OCI-M1 (cell line): ENCODE measurements around the gene SHISAL2A.

Experiments used
- DNase-seq: peaks from one replicate; lab custom pipeline; 2025; lab: John Stamatoyannopoulos, UW

SHISAL2A gene

GRCh38 chr1:52621950-52622349, 11.0 kb upstream of the SHISAL2A start:
- no peak for DNase-seq

- no peak for DNase-seq
Measured at GRCh38 chr1:52623812-52624211, 9.2 kb upstream of the SHISAL2A start.

- no peak for DNase-seq
Measured at GRCh38 chr1:52627028-52627427, 5.9 kb upstream of the SHISAL2A start.

- no peak for DNase-seq
Measured at GRCh38 chr1:52628614-52629324, 4.2 kb upstream of the SHISAL2A start.

GRCh38 chr1:52629325-52629643, 3.7 kb upstream of the SHISAL2A start:
- no peak for DNase-seq

GRCh38 chr1:52629667-52630066, 3.3 kb upstream of the SHISAL2A start:
- no peak for DNase-seq

- no peak for DNase-seq
Measured at GRCh38 chr1:52631759-52632331, 1.1 kb upstream of the SHISAL2A start.

- no peak for DNase-seq
Measured at GRCh38 chr1:52633291-52633754, 355 bp downstream of the SHISAL2A start.

- no peak for DNase-seq
Measured at GRCh38 chr1:52634111-52634510, 1.1 kb downstream of the SHISAL2A start.

- no peak for DNase-seq
Measured at GRCh38 chr1:52635321-52636089, 2.5 kb downstream of the SHISAL2A start.

GRCh38 chr1:52636721-52637695, 4.0 kb downstream of the SHISAL2A start:
- DNase-seq: no peak

- DNase-seq: no peak
Measured at GRCh38 chr1:52637946-52638345, 5.0 kb downstream of the SHISAL2A start.

GRCh38 chr1:52640697-52641096, 7.7 kb downstream of the SHISAL2A start:
- no peak for DNase-seq

GRCh38 chr1:52641307-52641706, 8.3 kb downstream of the SHISAL2A start:
- no peak for DNase-seq

GRCh38 chr1:52645261-52645660, 12.3 kb downstream of the SHISAL2A start:
- no peak for DNase-seq

GRCh38 chr1:52651904-52652303, 18.9 kb downstream of the SHISAL2A start:
- no peak for DNase-seq

GRCh38 chr1:52653207-52653849, 20.4 kb downstream of the SHISAL2A start:
- DNase-seq: no peak

GRCh38 chr1:52654063-52654462, 21.1 kb downstream of the SHISAL2A start:
- no peak for DNase-seq

GRCh38 chr1:52657702-52658101, 24.7 kb downstream of the SHISAL2A start:
- DNase-seq: no peak

GRCh38 chr1:52658795-52659194, 25.8 kb downstream of the SHISAL2A start:
- DNase-seq: no peak

- DNase-seq: no peak
Measured at GRCh38 chr1:52659356-52659755, 26.4 kb downstream of the SHISAL2A start.
